IPS-NIHi7 (cell line): Measurements from ENCODE around the gene TNK2.
"Not testable (repeated sequence)": the region's sequence is repeated elsewhere in the genome, so short reads cannot be mapped to it uniquely, and the experiment has no call there.

Source experiments
- DNase-seq: peaks from one replicate; pipeline ENCODE4 v3.0.0; 2012; ENCODE audit warnings: mixed read lengths; ENCODE audit errors: extremely low spot score

TNK2 gene

DNA sequence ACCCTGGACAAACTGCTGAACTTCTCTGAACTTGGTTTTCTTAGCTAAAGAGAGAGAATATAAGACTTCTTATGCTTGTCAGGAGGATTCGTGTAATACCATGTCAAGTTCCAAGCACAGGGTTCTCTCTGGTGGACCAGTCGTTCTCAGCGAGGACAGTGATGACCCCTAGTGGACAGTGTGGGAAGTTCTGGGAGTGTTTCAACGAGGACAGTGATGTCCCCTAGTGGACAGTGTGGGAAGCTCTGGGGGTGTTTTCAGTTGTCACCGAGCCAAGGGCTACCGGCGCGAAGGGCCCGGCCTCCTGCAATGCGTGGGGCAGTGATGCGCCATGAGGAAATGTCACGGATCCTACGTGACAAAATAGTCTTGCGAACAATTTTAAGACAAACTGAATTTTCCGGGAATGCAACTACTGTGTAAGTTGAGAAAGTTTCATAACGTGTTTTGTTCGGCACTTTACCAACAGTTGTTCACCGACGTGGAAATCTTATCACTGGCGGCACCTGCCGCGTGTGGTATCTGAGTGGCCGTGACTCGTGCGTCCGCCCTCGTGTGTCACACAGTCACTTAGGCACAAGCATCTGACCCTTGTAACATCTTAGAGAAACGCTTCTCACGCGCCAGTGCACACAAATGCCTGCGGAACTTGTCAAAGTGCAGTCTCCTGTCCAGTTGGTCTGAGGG is 57.4 kb downstream of the TNK2 start:
- DNase-seq: peak; percentile 87

DNA sequence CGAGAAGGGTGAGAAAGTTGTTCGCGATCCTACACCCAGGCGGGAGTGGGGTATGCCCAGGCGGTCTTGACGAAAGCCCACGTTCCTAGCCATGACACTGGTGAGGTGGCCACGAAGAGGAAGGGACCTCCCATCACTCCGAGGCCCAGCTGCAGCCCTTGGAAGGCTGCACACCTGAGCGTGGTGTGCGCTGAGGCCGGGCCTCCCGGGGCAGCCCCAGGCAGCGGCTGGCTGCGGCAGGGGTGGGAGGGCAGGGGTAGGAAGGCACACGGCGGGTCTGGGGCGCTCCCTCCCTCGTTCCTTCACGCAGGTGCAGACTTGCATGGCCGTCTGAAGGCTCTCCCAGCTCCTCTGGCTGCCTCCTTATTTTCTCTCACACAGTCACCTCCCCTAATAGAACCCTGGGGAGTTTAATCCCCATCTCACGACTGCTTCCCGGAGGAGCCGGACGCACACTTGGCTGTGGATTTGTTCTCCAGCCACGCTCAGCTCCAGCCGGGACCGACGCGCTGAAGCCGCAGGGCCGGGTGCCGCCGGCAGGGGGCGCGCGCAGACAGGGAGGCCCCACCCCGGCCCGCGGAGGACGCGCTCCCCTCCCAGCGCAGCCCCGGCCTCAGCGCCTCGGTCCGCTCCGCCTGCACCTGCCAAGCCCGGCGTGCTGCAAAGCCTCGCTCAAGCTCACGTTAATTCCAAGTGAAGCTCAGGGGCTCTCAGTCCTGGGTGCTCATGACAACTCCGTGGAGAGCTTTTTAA is 58.9 kb downstream of the TNK2 start:
- DNase-seq: peak; percentile 53

DNA sequence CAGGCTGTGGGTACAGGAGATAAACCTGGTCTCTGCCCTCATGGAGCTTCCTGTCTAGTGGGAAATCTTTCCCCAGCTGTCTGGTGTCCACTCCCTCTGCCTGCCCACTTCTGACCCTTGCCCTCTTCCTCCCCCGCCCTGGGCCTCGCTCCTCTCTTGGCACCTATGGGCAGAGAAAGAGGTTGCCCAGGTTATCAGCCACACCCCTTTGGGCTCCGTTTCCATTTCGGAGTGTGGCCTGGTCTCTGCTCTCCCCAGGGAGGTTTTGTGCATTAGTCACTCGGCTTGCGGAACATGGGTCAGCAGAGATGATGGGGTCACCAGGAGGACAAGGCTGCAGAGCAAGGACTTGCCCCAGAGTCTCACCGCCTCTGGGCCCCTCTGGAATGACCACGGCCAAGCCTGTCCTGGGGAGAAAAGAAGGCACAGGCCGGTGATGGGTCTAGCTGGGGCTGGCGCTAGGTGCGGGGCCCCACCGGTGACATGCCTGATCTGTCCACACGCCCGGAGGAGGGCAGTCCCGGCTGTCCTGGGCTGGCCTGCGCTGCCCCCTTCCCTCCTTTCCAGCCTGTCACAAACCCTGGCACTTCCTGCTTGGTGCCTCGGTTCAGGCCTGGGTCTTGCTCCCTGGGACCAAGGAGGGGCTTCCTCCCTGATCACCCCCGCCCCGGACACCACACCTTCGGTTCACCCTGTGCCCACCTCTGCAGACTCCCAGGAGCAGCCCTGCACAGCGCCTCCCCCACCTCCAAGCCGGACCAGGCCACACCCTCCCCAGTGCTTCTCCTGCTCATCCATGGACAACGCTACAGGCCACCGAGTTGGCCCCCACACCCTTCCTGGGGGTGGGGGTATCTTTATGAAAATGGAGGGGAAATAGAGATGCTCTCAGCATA is 61.0 kb downstream of the TNK2 start:
- DNase-seq: no peak

DNA sequence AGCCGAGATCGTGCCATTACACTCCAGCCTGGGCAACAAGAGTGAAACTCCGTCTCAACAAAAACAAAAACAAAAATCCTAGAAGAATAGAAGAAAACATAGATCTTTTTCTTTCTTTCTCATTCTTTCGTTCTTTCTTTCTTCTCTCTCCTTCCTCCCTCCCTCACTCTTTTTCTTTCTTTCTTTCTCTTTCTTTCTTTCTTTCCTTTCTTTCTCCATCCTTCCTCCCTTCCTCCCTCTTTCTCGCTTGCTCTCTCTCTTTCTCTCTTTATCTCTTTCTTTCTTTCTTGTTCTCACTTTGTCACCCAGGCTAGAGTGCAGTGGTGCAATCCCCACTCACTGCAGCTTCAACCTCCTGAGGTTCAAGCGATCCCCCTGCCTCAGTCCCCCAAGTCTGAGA is 62.9 kb downstream of the TNK2 start:
- no peak for DNase-seq

DNA sequence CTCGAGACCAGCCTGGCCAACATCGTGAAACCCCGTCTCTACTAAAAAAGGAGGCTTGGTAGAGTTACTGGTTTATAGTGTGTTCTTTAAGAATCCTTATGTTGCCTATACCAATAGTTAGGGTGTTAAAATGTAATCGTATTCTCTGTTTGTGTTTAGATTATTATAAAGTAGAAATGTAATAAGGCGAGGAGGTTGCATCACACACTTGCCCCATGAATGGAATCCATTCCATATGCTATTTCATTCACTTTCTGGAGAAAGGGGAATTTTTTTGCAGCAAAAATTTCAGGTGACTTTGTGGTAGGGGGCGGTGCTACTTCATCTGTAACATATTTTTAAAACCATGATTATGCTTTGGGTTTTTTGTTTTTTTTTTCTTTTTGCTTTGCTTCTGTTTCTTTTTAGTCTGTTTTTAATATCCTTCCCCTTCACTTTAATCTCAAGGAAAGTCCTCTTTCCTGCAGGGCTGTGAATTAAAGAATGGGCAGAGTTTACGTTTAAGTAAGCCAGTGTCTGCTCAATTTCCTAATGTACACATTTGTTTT is 63.6 kb downstream of the TNK2 start:
- DNase-seq: no peak

DNA sequence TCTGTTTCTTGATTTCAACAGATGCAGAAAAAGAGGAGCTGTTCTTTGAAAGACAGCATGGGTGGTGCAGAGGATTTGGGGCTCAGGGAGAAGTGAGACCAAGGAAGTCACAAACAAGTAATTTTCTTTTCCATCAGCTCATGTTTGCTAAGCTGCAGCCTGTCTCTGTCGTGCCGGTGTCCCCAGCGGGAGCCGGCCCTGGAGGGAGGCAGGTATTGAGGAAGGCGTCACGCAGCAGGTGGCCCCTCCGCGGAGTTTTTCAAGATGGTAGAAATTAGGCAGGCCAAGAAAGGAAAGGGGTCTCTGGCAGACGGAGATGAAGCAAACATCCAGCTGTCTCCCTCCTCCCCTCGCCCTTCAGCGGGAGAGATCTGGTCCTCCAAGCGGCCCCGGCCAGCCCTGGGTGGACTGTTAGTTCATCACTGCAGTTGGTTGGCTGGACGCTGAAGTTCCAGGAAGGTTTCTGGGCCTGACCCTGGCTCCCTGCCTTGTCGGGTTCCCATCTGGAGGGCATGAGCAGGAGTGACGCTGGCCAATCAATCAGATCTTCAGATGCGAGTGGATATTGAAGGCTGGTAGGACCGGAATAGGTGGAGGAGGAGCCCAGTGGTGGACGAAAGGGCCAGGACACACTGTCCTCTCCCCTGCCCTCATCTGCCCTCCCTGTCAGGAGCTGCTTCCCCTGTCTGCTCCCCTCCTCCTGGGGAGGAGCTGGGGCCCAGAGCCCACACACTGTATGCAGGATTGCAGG is 68.9 kb downstream of the TNK2 start:
- no peak for DNase-seq

DNA sequence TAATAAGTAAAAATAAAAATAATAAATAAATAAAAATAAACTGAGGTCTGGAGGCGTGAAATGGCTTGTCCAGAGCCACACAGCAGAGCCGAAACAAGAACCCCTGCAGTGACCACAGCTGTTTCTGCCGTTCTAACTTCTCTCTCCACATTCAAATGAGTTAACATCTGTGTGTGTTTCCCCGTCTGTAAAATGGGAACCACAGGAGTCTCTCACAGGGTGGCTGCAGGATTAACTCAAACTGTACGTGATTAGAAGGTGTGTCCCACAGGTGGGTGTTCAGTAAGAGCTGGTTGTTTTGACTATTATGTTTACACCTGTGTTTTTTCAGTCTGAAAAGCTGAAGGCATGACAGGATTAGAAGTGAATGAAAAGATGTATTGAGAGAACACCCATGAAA is 69.6 kb downstream of the TNK2 start:
- no peak for DNase-seq

DNA sequence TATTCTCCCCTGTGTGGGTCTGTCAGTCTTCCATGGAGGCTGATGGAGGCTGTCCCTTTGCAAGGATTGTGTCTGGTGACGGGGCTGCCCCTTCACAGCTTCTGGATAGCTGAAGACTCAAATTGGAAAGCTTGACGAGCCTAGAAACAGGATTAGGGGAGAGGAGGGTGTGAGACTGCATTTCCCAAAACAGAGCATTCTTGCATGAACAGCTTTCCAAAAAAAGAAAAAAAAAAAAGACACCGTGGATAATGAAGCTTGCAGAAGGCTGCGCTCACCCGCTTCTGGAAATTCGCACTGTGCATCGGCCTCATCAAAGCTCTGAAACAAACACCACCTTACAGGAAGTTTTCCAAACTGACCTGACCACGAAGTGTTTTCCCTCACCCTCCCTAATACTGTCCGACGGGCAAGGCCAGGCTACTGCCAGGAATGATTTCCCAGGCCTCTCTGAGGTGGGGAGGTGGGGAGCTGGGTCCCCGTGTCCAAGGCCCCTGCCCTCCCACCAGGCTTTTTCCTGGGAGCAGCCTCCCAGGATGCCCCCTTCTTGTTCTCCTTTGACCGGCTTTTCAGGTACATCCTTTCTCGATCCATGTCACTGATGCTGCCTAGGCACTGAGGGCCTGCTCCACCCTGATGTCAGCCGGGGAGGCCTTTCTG is 71.7 kb downstream of the TNK2 start:
- DNase-seq: no peak

DNA sequence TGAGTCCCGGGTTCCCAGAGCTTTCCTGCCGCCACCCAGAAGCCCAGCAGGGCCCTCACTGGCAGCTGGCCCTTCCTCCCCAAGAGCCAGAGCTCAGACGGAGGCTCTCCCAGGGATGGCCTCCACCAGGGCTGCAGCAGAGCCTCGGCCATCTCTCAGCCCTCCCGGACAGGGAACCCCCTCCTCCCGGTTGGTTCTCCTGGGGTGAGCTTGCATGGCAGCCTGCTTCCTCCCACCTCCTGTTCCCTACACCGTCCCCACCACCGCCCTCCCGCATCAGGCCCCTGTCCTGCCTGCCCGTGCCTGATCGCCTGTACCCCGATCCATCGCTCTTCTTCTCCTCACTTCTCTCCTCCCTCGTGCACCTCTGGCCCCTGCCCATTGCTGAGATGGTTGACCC is 72.6 kb downstream of the TNK2 start:
- no peak for DNase-seq

DNA sequence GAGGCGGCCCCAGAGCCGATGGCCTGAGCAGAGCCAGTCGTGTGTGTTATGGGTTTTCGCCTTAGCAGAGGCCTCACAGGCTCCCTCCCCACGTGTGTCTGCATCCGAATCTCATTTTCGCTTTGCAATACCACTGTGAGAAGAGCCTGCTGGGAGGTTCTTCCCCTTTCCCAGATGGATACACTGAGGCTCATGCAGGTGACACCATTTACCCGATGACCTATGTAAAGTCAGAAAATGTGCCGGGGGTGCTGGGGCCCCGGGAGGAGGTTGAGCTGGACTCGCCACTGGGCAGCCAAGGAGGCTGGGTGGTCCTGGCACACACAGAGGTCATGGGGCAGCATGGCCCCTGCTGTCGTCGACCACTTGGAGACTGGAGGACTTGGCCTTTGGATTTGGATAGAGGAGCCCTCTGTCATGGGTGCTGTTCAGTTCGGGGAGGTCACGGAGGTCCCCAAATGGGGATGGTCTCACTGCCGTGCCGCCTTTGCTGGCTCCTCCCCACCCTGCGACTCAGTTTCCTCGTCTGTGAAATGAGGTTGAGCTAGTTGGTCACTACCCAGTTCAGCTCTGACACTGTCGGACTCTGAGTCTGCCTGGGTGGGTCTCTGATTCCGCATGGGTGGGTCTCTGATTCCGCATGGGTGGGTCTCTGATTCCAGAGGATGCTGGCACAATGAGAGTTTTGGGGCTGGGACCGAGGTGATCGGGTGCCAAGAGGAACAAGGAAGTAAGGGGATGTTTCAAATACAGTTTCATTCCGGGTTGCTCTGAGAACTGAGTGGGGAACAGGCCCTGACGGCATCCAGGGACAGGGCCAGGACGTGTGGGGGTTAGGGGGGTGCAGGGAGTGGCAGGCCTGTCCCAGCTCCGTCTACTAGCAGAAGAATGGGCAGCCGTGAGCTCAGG is 73.4 kb downstream of the TNK2 start:
- no peak for DNase-seq

DNA sequence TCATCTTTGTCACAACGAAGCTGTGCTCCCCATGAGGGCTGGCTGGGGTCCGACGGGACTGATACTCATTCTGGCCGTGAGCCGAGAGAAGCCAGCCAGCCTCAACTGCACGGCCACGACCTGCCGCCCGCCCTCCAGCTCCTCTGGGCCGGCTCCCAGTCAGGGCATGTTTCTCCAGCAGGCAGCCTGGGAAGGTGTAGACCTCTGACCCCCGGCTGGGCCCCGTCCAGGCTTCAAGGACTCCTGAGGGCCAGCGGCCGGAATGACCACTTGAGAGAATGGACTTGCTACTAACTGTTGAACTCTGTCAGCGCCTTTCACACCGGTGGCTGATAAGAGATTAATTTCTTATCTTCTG is 78.5 kb downstream of the TNK2 start:
- DNase-seq: no peak

DNA sequence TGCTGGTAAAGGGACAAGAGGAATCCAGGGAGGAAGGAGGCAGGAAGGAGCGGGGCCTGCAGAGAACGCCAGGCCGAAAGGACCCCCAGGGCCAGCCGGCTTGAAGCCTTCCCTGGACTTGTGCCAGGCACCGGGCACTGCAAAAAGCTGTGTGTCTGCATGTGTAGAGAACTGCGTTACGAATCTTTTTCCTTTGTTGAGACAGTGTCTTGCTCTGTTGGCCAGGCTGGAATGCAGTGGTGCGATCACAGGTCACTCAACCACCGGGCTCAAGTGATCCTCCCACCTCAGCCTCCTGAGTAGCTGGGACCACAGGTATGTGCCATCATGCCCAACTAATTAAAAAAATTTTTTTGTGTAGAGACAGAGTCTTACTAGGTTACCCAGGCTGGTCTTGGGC is 79.6 kb downstream of the TNK2 start:
- DNase-seq: no peak

DNA sequence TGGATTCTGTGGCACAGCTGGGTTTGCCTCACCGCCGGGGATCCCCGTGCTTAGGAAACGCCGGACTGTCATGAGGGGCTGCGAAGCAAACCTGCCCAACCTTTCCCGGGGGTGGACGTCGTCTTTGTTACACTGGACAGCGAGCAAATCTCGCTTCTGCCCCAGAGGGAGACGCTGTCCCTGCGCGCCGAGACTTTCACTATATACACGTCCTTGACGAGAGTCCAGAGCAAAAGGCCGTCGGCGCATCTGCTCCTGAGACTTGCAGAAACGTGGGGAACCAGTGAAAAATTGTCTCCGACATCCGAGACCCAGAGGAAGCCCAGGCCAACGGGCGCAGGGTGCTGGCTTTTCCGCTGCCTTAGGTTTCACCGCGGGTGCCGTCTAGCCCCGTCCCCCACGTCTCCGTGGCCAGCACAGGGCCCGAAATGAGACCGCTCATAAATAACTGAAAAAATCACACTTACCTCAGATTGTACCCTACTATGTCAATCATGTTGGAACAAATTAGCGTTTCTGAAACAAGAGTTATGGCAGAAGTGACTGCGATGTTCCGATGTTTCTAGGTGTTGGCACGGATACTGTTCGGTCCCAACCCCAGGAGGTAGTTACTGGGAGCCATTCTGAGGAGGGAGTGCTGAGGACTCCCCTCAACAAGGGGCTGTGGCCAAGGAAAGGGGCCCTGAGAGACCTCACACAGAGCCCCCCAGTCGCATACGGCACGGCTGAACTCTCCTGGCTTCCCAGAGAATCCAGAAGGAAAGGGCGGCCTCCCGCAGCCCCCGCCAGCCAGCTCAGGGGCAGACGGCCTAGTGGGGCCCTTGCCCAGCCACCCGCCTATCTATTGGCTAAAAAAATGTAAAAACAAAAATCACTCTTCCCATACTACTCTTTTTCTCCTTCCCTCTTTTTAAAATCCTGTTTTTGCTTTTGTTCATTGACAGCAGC is 82.2 kb downstream of the TNK2 start:
- no peak for DNase-seq

DNA sequence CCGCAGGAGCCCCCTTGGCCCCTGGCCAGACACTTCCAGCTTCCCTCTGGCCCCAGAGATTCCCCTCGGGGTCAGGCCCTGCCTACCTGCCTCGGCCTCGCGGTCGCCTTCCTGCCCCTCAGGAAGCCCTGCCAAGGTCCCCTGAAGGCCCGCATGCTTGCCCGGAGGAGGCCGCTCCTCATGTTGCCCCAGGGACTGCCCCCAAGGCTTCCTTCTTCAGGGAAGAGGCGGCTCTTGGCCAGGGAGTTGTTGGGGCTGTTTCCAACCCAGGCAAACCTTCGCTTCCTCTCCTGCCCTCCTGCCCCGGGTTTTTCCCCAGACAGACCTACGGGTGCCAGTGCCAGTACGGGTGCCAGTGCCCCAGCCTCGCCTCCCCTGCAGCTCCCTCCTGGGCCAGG is 83.2 kb downstream of the TNK2 start:
- no peak for DNase-seq

DNA sequence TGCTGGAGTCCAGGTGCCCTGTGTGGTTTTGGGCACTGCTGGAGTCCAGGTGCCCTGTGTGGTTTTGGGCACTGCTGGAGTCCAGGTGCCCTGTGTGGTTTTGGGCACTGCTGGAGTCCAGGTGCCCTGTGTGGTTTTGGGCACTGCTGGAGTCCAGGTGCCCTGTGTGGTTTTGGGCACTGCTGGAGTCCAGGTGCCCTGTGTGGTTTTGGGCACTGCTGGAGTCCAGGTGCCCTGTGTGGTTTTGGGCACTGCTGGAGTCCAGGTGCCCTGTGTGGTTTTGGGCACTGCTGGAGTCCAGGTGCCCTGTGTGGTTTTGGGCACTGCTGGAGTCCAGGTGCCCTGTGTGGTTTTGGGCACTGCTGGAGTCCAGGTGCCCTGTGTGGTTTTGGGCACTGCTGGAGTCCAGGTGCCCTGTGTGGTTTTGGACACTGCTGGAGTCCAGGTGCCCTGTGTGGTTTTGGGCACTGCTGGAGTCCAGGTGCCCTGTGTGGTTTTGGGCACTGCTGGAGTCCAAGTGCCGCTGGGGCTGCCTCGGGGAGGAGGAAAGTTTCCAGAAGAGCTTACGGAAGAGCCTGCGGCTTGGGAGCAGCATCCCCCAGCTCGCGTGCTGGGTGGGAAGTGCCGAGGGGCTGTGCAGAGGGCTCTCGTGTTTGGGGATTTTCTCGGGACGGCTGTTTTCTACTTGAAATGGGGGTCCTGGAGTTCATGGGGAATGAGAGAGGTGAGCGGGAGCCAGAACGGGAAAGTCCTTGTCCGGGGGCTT is 83.7 kb downstream of the TNK2 start:
- not testable (repeated sequence) for DNase-seq

DNA sequence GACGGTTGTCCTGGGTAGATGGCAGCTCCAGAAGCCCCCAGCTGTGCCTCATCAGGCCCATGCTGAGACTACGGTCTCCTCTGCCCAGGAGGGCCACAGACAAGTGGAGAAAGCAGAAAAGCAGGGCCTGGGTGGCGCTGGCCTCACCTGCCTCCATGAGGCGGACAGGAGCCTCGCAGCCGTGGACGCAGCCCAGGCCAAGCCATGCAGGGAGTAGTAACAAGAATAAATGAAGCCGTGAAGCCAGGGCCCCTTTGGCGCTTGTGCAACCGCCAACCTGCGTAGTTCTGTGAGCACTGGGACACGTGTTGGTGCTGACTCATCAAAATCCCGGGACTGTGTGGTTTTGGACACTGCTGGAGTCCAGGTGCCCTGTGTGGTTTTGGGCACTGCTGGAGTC is 84.4 kb downstream of the TNK2 start:
- DNase-seq: no peak

DNA sequence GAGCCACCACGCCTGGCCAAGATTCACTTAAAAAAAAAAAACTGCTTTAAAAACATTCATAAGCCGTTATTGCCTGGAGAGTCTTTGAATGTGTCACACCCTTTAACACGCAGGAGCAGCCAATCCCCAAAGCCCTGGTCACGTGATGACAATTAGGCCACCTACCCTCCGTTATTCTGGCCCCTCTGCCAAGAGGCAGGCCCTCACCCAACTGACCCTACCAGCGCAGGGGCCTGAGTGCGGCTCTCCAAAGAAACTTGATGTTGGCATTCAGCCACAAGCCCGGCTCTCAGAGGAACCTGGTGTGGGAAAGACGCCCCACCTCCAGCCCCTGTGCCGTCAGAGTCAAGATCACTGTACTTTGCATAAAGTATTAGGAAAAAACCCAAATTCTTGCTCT is 85.1 kb downstream of the TNK2 start:
- DNase-seq: no peak

DNA sequence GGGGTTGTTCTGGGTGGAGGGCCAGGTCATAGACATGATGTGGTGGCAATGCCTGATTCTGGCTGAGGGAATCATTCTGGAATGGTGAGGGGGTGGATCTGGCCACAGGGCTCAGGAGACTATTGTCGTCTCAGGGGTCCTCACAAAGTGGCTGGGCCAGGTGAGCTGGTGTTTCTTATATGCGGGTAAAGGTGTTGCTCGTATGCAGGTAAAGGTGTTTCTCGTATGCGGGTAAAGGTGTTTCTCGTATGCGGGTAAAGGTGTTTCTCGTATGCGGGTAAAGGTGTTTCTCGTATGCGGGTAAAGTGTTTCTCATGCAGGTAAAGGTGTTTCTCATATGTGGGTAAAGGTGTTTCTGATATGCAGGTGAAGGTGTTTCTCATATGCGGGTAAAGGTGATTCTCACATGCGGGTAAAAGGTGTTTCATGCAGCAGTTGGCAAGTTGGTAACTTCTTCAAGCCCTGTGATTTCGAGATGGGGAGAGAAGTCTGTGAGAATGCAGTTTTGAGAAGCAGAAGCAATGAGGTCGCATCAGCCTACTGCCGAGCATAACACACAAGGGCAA is 86.1 kb downstream of the TNK2 start:
- DNase-seq: no peak
